GM19240 (cell line): ENCODE data around the gene KCNH2.
A peak's percentile ranks its signal among the peaks of the same experiment; 100 is the strongest.

Experiments used
- DNase-seq: peaks from one replicate; pipeline ENCODE4 v3.0.0; 2011; ENCODE audit warnings: low spot score; ENCODE audit not compliant: insufficient read length

The KCNH2 gene

DNA sequence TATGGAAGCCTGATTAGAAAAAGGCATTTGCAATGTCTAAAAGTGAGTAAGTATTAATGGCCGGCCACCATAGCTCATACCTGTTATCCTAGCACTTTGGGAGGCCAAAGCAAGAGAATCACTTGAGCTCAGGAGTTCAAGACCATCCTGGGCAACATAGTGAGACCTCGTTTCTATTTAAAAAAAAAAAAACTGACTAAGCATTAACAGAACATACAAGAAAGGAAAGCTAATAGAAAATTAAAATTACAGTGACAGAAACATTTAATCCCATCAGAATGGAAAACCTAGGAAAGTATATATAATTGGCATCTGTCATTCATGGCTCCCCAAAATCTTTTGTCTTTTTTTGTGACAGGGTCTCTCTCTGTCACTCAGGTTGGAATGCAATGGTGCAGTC lies 69.9 kb downstream of the KCNH2 start:
- no peak for DNase-seq

DNA sequence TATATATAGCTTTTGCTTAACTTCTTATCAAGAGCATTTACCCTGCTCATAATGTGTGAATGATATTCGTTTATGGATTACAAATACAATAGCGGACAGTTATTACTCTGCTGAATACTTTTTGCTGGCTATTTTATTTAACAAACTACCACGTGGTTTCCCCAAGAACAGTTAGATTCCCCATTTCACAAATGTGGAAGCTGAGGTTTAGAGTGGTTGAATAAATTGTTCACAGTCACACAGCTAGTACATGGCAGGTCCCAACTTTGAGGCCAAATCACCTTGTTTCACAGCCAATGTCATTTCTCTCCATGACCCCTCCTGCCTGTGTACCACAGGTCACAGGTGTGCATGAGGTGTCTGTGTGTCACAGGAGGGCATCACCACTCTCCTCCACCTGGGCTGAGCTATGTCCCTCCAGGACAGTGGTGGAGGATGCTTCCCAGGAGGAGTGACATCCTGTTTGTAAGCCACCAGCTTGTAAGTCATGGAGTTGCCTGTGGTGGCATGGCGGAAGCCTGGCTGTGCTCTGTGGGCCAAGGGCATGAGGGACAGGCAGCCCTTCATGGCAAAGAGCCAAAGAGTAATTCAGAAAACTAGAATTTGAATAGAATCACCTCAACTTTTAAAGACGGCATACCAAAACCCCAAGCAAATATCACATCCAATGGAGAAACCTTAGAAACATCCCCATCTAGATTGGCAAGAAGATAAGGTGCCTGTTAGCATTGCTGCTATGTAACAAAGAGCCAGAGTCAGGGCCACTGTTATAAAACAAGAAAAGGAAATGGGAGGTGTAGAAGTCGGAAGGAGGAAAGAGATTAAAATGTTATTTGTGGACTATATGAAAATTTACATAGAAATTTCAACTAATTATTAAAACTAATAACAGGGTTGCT lies 73.9 kb downstream of the KCNH2 start:
- no peak for DNase-seq

DNA sequence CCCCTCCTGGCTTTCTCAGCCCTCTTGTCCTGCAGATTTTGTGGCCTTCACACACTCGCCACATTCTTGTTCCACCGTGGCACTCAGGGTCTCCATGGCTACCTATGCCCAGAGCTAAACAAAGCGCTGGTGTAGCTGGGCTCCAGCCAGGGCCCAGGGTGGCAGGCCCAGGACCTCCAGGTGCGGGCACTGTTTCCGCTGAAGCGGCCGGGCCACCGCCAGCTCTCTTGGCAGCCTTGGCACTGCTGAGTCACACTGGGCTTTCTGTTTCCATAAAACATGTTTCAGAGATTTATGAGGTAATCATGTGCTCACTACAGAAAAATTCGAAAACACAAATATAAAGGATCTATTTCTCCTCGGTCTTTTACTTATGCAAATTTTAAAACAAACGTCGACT lies 74.5 kb downstream of the KCNH2 start:
- no peak for DNase-seq

DNA sequence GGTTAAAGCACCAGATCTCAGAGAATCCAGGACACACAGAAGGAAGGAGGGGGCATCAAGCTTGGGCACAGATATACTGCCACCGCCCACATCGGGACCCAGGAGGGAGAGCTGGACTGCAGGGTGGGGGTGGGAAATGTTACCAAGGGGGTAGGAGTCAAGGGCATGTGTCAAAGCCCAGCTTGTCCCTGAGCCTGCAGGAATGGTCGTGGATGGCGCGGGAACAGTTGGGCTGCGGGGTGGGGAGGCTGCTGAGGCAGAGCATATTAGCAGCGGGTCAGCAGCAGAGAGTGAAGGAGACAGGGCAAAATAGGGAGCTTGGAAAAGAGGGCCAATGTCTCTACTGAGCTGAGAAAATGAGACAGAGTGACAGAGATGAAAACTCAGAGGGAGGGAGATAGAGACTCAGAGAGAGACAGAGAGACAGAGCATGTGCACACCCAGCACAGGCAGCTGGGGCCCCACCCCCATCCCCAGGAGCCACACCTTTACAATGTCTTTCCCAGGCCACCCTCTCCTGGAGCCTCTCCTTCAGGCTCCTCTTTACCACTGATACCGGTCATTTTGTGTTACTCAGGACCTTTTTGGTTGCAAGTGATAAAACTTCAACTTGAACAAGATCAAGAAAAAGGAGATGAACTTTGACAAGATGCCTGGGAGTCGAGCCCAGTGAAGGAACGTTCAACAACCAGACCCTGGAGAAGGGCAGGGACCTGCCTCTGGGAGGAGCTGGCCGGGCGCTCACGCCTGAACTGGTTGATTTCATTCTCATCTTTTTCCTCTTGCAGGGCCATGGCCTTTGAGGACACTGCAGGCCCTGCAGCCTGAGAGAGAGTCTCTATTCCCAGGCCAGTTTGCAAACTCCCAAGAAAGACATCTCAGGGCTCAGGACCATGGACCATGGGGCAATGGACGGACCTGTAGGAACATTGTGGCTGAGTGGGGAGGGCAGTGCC lies 75.8 kb downstream of the KCNH2 start:
- no peak for DNase-seq

DNA sequence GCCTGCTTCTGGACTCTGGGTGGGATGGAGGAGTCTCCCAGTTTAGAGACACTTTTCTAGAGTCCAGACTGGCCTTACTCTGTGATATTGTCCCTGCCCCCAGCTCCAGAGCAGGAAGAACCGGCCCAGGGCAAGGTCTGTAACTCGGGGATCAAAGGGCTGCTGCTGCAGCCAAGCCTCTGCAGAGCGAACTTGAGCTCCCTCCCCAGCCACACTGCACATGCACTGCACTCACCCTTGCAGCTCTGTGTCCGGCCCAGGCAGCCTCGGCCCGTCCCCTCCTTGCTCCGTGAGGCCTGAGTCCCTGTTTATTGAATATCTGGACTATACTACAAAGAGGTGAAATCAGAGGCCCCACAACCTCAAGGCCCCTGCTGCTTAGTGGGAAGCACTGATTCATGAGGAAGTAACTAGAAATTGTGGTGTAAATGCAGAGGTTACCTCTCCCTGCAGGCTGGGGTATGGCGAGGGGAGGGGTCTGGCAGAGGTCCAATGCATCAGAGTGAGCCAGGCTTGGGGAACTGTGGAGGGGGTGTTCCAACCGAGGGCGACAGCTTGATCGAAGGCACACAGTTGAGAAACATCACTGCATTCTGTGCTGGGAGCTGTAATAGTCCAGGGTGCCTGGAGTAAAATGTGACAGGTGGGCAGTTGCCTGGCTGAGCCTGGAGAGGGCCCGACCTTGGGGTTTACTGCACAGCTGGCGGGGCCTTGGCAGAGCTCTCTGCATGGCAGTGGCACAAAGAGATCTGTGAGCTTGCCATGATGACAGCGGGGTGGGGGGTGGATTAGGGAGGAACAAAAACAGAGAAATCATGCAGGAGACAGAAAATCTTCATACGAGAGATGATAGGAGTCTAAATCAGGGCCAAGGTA lies 76.7 kb downstream of the KCNH2 start:
- DNase-seq = no peak

DNA sequence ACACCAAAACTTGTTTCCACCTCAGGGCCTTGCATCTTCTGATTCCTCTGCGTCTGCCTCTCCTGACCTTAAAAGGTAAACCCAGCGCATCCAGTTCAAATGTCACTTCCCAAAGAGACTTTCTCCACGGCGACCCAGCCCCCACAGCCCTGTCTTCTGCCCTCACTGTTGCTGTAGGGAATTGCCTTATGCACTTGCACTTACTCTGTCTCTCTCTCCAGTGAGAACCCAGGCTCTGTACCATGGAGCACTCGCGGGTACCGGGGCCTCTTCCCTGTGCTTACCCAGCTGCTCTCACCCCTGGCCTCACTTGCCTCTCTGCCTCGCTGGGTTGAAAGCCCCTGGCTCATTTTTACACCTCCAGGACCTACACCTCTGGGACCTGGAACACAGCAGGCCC lies 77.4 kb downstream of the KCNH2 start:
- no peak for DNase-seq

DNA sequence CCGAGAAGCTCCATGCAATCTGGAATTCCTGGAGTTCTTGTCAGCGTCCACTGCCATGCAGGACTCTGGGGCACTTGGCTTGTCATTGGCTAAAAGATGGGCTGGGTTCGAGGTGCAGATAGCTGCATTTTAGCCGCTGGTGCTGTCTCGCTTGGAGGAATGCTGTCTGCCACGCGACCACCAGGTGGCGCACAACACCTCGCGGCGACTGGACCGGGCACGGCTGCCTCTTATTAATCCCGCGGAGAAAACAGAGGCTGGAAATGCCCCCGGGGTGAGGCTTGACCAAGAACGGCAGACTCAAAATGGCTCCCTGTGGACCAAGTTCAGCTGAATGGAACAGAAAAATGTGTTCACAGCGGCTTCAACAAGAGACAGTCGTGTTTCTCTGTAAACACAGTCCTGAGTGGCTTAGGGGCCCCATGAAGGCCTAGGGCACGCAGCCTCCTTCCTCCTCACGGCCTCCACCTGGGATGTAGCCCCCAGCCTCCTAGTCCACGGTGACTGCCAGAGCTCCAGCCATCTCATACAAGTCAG lies 79.6 kb downstream of the KCNH2 start:
- peak; percentile 66 for DNase-seq

DNA sequence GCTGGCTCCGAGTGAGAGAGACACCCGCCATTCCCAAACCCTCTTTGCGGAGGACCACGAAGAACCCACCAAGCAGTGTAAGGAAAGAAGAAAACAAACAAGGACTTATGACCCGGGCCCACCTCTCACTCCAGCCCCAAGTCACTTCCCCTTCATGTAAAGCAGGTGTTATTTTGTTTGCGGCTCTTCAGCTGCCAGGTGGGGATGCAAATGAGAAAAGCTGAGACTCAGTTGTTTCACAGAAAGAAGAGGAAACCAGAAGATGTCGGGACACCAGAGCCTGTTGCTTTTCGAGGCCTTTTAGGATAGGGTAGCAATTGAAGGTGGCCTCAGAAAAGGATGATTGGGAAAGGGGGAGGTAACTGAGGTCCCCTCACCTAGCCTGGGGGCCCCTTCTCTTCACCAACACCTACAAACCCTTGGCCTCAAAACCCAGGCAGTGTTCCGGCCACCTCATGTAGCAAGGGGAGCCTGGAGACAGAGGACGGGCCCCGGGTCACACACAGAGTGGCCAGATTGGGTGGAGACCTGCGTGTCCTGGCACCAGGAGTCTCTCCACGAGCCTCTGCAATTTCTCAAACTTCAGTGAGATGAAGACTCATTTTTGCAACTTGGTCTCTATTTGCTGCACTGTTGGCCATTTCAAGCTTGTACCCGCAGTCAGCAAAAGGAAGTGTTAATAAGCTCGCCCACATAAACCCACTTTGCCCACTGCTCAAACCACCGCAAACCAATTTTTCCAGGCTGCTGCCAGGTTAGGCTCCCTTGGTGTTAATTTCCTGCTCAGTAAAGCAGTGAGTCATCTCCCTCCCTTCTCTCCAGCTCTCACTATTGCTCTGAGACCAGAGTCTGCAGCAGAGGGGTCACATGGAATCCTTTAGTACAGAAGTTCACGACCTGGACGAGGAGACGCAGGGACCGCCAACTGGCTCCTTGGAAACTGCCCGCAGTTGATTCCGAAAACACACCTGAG lies 80.3 kb downstream of the KCNH2 start:
- peak; percentile 21 for DNase-seq

DNA sequence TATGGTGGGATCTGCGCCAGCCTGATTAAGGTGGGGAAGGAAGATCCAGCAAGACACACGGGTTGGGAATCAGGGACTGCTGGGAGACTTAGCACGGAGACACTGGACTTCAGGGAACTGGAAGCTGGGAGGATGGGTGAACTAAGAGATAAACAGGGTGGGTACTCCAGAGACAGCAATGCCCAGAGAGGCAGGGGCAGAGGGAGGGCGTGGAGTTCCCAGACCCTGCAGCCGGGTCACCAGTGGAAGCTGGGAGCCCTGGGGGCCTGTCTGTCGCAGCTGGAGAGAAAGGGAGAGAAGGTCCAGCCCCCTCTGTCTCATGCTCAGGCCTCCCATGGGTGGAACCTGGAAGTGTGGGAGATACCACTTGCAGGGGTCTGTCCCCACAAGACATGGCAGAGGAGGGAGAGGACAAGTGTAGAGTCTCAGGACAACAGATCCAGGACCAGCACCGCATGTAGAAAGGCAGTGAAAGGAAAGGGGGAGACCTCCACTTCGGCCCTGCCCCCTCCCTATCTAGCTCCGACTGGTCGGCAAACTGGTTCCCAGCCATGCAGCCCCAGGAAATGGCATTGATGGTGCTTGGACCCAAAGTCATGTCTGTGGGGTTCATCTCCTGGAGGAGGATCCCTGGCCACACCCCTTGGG lies 81.4 kb downstream of the KCNH2 start:
- no peak for DNase-seq

DNA sequence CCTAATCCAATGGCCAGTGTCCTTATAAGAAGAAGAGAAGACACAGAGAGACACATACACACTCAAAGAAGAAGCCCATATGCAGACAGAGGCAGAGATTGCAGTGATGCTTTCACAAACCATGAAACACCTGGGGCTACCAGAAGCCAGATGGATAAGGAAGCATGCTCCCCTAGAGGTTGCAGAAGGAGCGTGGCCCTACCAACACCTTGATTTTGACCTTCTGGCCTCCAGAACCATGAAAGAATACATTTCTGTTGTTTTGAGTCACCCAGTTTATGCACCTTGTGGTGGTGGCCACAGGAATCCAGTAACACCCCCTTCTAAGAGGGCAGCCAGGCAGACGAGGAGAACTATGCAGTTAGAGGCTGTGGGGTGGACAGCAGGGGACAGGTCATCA lies 82.3 kb downstream of the KCNH2 start:
- no peak for DNase-seq
